NCI-H2196 treated with DMSO at 0.1 percent for 48 hours (cell line): Measurements from ENCODE around the gene TMEM242.

Experiments
- DNase-seq: peaks from one replicate; lab custom pipeline; 2025; ENCODE audit not compliant: unreplicated experiment; lab: John Stamatoyannopoulos, UW

Gene TMEM242

DNA sequence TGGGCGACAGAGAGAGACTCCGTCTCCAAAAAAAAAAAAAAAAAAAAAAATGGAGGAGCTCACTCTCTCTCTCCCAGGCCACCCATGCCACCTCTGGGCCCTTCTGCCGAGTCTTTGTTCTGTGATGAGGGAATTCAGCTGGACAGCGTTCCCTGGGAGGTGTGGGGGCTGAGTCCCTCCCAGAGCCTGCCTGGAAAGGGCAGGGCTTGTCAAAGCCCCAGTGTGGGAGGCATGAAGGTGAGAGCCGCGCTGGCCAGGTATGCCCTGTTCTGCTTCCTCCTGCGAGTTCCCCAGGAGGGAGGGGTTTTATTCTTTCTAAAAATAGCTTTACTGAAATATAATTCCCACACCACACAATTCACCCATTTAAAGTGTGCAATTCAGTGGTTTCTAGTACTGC, 69.6 kb downstream of the TMEM242 start:
- no peak for DNase-seq

GRCh38 chr6:157253017-157253416, 70.3 kb downstream of the TMEM242 start:
- DNase-seq: no peak

DNA sequence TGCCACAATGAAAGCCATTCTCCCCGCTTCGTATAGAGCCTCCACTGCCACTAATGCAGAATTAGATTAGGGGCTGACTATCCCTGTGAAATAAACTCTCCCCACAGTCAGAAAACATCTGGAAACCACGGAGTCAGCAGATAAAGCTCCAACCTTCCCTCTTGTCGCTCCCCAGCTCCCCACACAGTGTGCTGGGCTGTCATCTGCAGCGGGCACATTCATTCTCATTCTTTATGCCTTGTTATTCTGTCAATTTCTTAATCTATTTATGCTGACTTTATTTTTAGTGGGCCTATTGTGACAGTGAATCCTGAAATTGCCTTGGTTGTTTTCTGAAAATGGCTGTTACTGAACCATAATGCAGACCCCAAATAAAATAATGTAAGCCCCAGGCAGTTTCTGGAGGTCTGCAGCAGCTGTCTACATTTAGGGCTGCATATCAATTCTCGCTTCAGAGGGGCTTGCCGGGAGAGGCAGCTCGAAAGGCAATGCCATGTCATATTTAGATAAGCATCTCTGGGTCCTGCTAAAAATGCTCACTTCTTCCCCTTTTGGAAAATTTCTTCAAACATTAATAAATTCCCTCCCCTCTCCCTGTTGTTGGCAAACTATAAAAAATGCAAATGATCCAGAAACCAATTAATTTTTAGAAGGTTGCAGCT, 71.6 kb downstream of the TMEM242 start:
- no peak for DNase-seq

GRCh38 chr6:157249826-157250225, 73.5 kb downstream of the TMEM242 start:
- DNase-seq: no peak

GRCh38 chr6:157248264-157248663, 75.1 kb downstream of the TMEM242 start:
- no peak for DNase-seq

- no peak for DNase-seq
Measured at GRCh38 chr6:157246771-157247484, 76.4 kb downstream of the TMEM242 start.

DNA sequence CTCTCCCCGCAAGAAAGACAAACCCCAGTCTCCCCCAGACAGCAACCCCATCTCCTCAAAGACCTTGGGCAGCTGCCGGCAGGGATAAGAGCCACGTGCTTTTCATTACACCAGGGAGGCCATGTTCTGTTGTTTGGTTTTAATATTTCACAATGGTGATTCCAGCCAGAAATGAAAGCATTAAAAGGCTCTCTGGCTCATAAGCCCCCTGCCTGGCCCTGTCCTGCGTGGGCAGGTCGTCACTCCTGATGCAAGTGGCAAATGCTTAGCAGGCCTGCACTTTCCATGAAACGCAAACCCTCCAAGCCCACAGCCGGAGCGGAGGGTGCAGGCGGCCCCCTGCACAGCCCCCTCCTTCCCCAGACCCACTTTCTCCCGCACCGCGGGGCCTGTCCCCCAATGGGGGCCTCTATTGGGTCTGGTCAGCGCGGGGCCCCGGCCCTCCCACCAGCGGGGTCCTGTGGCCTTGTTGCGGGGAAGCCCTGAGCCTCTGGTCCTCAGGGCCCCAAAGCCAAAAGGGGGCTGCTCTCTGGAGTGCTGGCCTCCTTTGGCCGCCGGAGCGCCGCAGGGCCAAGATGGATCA, 77.2 kb downstream of the TMEM242 start:
- no peak for DNase-seq

GRCh38 chr6:157245436-157245835, 77.9 kb downstream of the TMEM242 start:
- DNase-seq: no peak

GRCh38 chr6:157244780-157245179, 78.5 kb downstream of the TMEM242 start:
- DNase-seq: no peak

DNA sequence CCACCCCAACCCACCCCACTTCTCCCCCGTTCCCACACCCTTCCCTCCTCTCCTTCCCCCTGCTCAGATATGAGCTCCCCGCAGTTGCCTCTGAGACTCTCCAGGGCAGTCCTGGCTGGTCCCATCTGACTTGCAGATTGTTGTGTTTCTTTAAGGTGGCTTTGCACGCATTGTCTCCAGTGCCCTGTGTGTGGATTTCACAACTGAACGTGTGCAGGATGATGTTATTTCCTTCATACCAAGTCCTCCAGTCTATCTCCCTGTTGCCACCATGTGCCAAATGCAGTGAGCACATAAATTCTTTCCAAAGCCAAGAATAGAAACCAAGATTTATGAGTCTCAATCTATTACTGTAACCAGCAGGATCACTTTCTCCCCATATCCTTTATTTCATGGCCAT, 79.1 kb downstream of the TMEM242 start:
- DNase-seq: no peak

DNA sequence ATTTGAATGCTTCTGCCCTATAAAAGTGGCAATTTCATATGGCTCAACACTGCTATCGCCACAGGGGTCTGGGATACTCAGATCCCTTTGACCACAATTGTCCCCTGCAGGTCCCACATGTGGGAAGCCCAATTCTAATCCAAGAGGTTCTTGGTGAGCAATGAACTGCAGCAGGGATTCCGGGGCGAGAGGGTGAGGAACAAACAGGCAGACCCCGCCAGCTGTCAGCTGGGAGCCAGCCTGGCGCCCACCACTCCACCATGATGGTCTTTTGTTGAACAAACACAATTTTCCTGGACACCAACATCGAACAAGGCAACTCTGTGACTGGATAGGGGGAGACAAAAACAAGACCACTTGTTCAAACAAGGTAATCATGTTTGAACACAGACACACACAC, 80.5 kb downstream of the TMEM242 start:
- no peak for DNase-seq

DNA sequence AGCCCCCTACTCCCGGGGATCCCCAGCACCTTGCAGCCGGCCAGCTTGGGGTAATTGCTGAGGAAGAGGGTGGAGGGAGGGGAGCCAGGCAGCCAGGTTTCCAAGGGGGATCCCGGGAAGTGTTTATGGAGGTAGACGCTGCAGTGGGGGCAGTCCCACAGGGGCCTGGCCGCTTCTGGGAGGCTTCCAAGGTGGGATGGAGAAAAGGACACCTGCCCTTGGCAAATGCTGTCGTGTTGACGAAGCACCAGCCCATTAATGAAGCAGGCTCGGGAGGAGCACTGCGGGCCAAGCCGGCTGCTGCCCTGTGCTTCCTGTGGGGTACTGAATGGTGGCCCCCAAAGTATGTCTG, 82.4 kb downstream of the TMEM242 start:
- no peak for DNase-seq

DNA sequence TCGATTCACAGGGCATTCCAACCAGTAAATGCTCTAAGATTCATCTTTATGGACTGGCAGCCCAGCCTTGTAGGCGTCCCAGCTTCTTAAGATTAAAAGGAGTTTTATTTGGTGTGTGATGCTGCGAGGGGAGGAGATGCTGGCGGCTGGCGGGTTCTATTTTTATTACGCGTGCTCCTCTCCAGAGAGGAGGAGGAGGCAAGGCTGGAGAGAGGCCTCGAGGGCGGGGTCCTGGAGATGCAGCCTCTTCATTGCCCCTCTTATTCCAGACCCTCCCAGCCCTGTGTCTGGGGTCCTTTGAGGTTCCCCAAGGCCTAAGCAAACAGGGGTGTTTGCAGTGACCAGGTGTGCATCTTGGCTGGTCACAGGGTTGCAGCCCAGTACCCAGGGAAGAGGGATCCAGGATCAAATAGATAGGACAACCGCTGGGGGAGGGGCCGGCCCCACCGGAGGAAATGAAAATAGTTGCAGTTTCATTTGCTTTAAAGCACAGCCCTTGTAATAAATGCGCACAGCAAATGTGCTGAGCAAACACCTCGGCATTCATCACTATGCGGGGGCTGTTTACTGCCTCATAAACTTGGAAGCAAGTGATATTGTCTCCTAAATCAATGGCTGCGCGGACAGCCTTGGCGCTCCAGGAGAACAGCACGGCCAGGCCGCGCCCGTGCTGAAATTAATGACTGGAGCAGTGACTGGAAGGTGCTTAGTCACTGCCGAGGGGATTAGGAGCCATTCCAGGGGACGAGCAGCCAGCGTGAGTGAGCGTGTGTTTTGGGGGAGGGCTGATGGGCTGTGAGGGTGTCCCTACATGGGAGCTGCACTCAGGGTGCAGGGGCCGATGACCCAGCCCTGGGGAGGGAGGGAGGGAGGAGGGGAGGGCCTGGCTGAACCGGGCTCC, 83.0 kb downstream of the TMEM242 start:
- DNase-seq: no peak

DNA sequence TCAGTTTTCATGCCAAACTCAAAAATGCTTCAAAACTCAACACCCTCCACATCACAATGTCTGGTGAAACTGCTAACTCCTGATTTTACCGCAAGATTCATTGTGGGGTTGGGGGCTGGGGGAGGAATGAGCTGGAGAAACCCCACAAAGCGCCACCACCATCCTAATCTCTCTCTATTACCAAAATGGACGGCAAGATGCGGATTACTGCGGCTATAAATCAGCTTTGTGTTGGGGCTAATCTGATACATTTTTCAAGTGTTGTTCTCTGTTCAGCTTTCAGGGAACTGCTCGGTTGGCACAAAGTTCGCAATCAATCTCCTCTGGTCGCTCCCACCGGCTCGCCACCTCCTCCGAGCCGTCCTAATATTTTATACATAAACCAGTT, 83.7 kb downstream of the TMEM242 start:
- no peak for DNase-seq
